Astrocyte (in vitro differentiated cells and primary cell): ENCODE results near the gene LTBP2. TPM values are rescaled to one million over a fixed set of nuclear protein-coding genes. Genes with fewer than 3 reads are reported as not detected.

Source experiments
- DNase-seq: peaks from one replicate; pipeline ENCODE4 v3.0.0-alpha.2; 2010; ENCODE audit warnings: low read depth
- FAIRE-seq: peaks from 2 replicates; lab custom pipeline; 2011; peaks lifted over from hg19 to GRCh38; lab: Jason Lieb, UNC
- H2AFZ ChIP-seq: 2 replicates; pipeline ENCODE4 v1.6.0; 2012; ENCODE audit warnings: low read depth, low read length, inconsistent platforms
- H3K27ac ChIP-seq: 2 replicates; pipeline ENCODE4 v1.5.1; 2011; ENCODE audit warnings: low read depth, low read length, inconsistent platforms
- H3K27me3 ChIP-seq: 2 replicates; pipeline ENCODE4 v1.6.0; 2011; ENCODE audit warnings: low read length, inconsistent platforms; ENCODE audit not compliant: insufficient read depth
- H3K36me3 ChIP-seq: 2 replicates; pipeline ENCODE4 v1.5.1; 2011; ENCODE audit warnings: low read length, inconsistent platforms; ENCODE audit not compliant: insufficient read depth
- H3K4me1 ChIP-seq: 2 replicates; pipeline ENCODE4 v1.5.1; 2011; ENCODE audit warnings: low read length, inconsistent platforms; ENCODE audit not compliant: insufficient read depth
- H3K4me2 ChIP-seq: 2 replicates; pipeline ENCODE4 v1.6.0; 2012; ENCODE audit warnings: low read length, inconsistent platforms
- H3K4me3 ChIP-seq: 2 replicates; pipeline ENCODE4 v1.5.1; 2011; ENCODE audit warnings: low read depth, mild to moderate bottlenecking, low read length, inconsistent platforms; ENCODE audit not compliant: insufficient read depth
- H3K79me2 ChIP-seq: 2 replicates; pipeline ENCODE4 v1.6.0; 2012; ENCODE audit warnings: mild to moderate bottlenecking, low read length, inconsistent platforms; ENCODE audit not compliant: insufficient read depth
- H3K9ac ChIP-seq: 2 replicates; pipeline ENCODE4 v1.6.0; 2012; ENCODE audit warnings: mild to moderate bottlenecking, low read length, inconsistent platforms
- H3K9me3 ChIP-seq: 2 replicates; pipeline ENCODE4 v1.5.1; 2012; ENCODE audit warnings: low read depth, mild to moderate bottlenecking, low read length, inconsistent platforms; ENCODE audit not compliant: insufficient read depth
- H4K20me1 ChIP-seq: 2 replicates; pipeline ENCODE4 v1.6.0; 2012; ENCODE audit warnings: low read length, inconsistent platforms; ENCODE audit not compliant: insufficient read depth
- H3K27ac Mint-ChIP-seq: one replicate; pipeline ENCODE4 v1.8.0; 2021; ENCODE audit warnings: mild to moderate bottlenecking, mixed read lengths; ENCODE audit not compliant: unreplicated experiment
- H3K27me3 Mint-ChIP-seq: one replicate; pipeline ENCODE4 v1.8.0; 2021; ENCODE audit warnings: low read depth, mixed read lengths; ENCODE audit not compliant: unreplicated experiment
- H3K36me3 Mint-ChIP-seq: one replicate; pipeline ENCODE4 v1.8.0; 2021; ENCODE audit warnings: low read depth, mixed read lengths; ENCODE audit not compliant: unreplicated experiment
- H3K4me1 Mint-ChIP-seq: one replicate; pipeline ENCODE4 v1.8.0; 2021; ENCODE audit warnings: low read depth, mixed read lengths; ENCODE audit not compliant: unreplicated experiment
- H3K4me3 Mint-ChIP-seq: one replicate; pipeline ENCODE4 v1.8.0; 2021; ENCODE audit warnings: mild to moderate bottlenecking, moderate library complexity, mixed read lengths; ENCODE audit not compliant: unreplicated experiment
- H3K9me3 Mint-ChIP-seq: one replicate; pipeline ENCODE4 v1.8.0; 2021; ENCODE audit warnings: mild to moderate bottlenecking, mixed read lengths; ENCODE audit not compliant: unreplicated experiment
- EZH2 ChIP-seq: IDR thresholded peaks from 2 replicates; pipeline ENCODE4 v1.6.1; 2012; ENCODE audit warnings: mild to moderate bottlenecking, low read length, inconsistent platforms; ENCODE audit not compliant: insufficient read depth
- total RNA-seq: library from RNA; stranded (reverse); gene quantifications from 2 replicates; pipeline ENCODE4 v1.2.1, GENCODE V29; 2021
- TF ChIP-seq, protein P1 (sequence below): IDR thresholded peaks from 2 replicates; pipeline ENCODE4 v1.5.1; 2011; ENCODE audit warnings: low read depth, mild to moderate bottlenecking, inconsistent platforms, low read length, moderate library complexity; ENCODE audit not compliant: insufficient read depth

LTBP2 gene
- total RNA-seq, 1 donor from 2014 or later = 162 TPM

DNA sequence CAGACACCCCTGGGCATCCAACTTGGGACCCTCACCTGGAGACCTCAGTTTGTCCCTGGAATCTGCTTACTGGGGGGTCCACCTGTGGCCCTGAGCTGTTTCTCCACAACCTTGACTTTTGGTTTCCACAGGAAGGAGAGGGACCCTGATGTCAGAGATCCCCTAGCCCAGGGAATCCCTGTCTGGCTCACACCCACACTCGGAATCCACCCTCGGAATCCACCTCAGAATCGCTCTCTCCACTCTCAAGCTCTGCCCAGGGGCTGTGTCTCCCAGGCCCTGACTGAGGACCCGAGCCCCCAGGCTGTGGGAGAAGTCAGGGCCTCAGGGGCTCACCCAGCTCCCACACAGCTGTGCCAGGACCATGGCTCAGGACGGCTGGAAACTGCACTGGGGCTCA, 17.4 kb downstream of the LTBP2 start:
- H2AFZ ChIP-seq = no peak overlapping the region
- H3K27me3 Mint-ChIP-seq = no peaks in the 10 kb centered on the region
- H3K4me3 Mint-ChIP-seq = no peak overlapping the region
- H3K4me1 Mint-ChIP-seq = peaks cover 55% of the 10 kb centered on the region
- peak overlapping the region; percentile 33 for H3K4me2 ChIP-seq
- no peaks in the 10 kb centered on the region for H3K9me3 Mint-ChIP-seq
- no peaks in the 10 kb centered on the region for H3K27me3 ChIP-seq
- H3K36me3 ChIP-seq = peaks cover under 1% of the 10 kb centered on the region
- no peak overlapping the region for H3K4me3 ChIP-seq
- DNase-seq = no peak
- peaks cover 14% of the 10 kb centered on the region for H3K36me3 Mint-ChIP-seq
- H3K79me2 ChIP-seq = peaks cover 80% of the 10 kb centered on the region
- H3K9ac ChIP-seq = peak overlapping the region; percentile 37
- H4K20me1 ChIP-seq = peaks cover 24% of the 10 kb centered on the region
- H3K27ac Mint-ChIP-seq = peak overlapping the region; percentile 41
- H3K4me1 ChIP-seq = peaks cover 34% of the 10 kb centered on the region
- peak overlapping the region; percentile 56 for H3K27ac ChIP-seq
- no peaks in the 10 kb centered on the region for H3K9me3 ChIP-seq
- TF ChIP-seq, protein P1, sequence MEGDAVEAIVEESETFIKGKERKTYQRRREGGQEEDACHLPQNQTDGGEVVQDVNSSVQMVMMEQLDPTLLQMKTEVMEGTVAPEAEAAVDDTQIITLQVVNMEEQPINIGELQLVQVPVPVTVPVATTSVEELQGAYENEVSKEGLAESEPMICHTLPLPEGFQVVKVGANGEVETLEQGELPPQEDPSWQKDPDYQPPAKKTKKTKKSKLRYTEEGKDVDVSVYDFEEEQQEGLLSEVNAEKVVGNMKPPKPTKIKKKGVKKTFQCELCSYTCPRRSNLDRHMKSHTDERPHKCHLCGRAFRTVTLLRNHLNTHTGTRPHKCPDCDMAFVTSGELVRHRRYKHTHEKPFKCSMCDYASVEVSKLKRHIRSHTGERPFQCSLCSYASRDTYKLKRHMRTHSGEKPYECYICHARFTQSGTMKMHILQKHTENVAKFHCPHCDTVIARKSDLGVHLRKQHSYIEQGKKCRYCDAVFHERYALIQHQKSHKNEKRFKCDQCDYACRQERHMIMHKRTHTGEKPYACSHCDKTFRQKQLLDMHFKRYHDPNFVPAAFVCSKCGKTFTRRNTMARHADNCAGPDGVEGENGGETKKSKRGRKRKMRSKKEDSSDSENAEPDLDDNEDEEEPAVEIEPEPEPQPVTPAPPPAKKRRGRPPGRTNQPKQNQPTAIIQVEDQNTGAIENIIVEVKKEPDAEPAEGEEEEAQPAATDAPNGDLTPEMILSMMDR = no peak
- FAIRE-seq = no peak

DNA sequence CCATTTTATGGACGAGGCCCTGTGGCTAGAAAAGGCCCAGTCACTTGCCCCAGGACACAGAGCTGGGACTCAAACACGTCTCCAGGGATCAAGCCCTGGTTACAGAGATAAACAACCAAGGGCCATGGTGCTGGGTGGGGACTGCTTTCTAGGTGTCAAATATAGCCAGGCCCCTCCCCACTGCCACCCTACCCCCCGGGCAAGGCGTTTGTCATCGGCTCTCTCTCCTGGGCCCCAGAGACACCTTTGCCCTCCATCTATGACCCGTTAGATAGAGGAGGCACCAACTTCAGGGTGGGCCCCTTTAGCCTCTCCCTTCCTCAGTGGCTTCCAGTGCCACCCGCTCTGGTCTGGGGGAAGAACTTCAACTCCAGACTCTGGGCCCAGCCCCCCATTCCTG, 18.0 kb downstream of the LTBP2 start:
- Histone ChIP-seq H3K4me1 (peaks cover 34% of the 10 kb centered on the region), H3K27ac (no peak overlapping the region), H3K9me3 (no peaks in the 10 kb centered on the region), H2AFZ (no peak overlapping the region), H3K36me3 (no peaks in the 10 kb centered on the region), H4K20me1 (peaks cover 25% of the 10 kb centered on the region), H3K27me3 (no peaks in the 10 kb centered on the region), H3K4me3 (no peak overlapping the region), H3K79me2 (peaks cover 83% of the 10 kb centered on the region), H3K9ac (no peak overlapping the region), H3K4me2 (no peak overlapping the region)
- DNase-seq = no peak
- Mint-ChIP-seq H3K4me1 (peaks cover 53% of the 10 kb centered on the region), H3K27me3 (no peaks in the 10 kb centered on the region), H3K9me3 (no peaks in the 10 kb centered on the region), H3K4me3 (no peak overlapping the region), H3K27ac (peak overlapping the region; percentile 41), H3K36me3 (peaks cover 14% of the 10 kb centered on the region)
- no peak for FAIRE-seq
- TF ChIP-seq, protein P1 = no peak
- no peak for TF ChIP-seq EZH2

DNA sequence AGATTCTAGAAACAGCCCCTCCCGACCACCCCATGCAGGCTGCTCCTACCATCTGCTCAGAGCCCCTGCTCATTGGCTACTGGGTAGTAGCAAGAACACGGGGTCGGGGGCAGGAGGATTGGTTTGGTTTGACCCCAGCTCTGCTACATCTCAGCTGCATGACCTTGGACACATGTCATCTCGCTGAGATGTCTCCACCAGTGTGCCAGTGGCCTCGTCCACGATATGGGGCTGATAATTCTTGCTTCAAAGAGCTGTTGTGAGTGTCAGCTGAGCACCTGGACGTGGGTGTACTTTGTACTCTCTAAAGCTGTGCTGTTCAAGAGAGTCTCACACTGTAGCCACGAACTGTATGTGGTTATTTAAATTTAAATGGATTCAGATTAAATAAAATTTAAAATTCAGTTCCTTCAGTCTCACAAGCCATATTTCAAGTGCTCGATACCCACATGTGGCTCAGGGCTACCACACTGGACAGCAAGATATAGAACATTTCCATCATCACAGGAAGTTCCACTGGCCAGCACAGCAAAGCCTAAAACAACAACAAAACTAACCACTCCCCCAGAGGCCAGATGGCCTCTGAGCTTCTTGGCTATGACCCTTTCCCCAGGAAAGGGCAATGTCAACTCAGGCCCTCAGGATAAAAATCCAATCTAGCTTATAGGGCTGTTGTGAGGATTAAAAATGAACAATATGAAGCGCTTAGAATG, 18.6 kb downstream of the LTBP2 start:
- no peak for DNase-seq
- H3K79me2 ChIP-seq = peaks cover 85% of the 10 kb centered on the region
- H3K4me2 ChIP-seq = no peak overlapping the region
- H4K20me1 ChIP-seq = peaks cover 27% of the 10 kb centered on the region
- no peak overlapping the region for H2AFZ ChIP-seq
- Mint-ChIP-seq H3K9me3 (no peaks in the 10 kb centered on the region), H3K36me3 (peaks cover 14% of the 10 kb centered on the region), H3K27me3 (no peaks in the 10 kb centered on the region), H3K27ac (peak overlapping the region; percentile 27), H3K4me1 (peaks cover 54% of the 10 kb centered on the region), H3K4me3 (no peak overlapping the region)
- no peak overlapping the region for H3K27ac ChIP-seq
- TF ChIP-seq, protein P1 = no peak
- no peak for TF ChIP-seq EZH2
- H3K9me3 ChIP-seq = no peaks in the 10 kb centered on the region
- H3K9ac ChIP-seq = no peak overlapping the region
- H3K4me3 ChIP-seq = no peak overlapping the region
- H3K27me3 ChIP-seq = no peaks in the 10 kb centered on the region
- H3K36me3 ChIP-seq = no peaks in the 10 kb centered on the region
- peaks cover 34% of the 10 kb centered on the region for H3K4me1 ChIP-seq
- no peak for FAIRE-seq
